Measurements from ENCODE around the gene GAS2L1.
A peak's percentile ranks its signal among the peaks of the same experiment; 100 is the strongest.

The GAS2L1 gene

GRCh38 chr22:29275819-29276565, 30.5 kb upstream of the GAS2L1 start:
- no peak for DNase-seq

GRCh38 chr22:29277927-29278326, 28.5 kb upstream of the GAS2L1 start:
- DNase-seq, result no peak

- no peak for DNase-seq
Observed at GRCh38 chr22:29284196-29284595, 22.3 kb upstream of the GAS2L1 start.

GRCh38 chr22:29288837-29289236, 17.6 kb upstream of the GAS2L1 start:
- no peak for DNase-seq

- DNase-seq, result no peak
Observed at GRCh38 chr22:29290061-29290460, 16.4 kb upstream of the GAS2L1 start.

GRCh38 chr22:29291215-29291614, 15.2 kb upstream of the GAS2L1 start:
- DNase-seq, result no peak

GRCh38 chr22:29292379-29292778, 14.1 kb upstream of the GAS2L1 start:
- DNase-seq, result no peak

- DNase-seq, result no peak
Observed at GRCh38 chr22:29298641-29299040, 7.8 kb upstream of the GAS2L1 start.

- DNase-seq, result no peak
Observed at GRCh38 chr22:29299136-29299900, 7.1 kb upstream of the GAS2L1 start.

GRCh38 chr22:29300467-29300806, 6.0 kb upstream of the GAS2L1 start:
- DNase-seq, result no peak

GRCh38 chr22:29300807-29301601, 5.4 kb upstream of the GAS2L1 start:
- no peak for DNase-seq

GRCh38 chr22:29301716-29302401, 4.6 kb upstream of the GAS2L1 start:
- DNase-seq, result no peak

GRCh38 chr22:29302402-29302680, 4.1 kb upstream of the GAS2L1 start:
- peak; percentile 65 for DNase-seq

- no peak for DNase-seq
Observed at GRCh38 chr22:29302681-29303465, 3.6 kb upstream of the GAS2L1 start.

- DNase-seq, result no peak
Observed at GRCh38 chr22:29305836-29306174, 645 bp upstream of the GAS2L1 start.

- DNase-seq, result peak; percentile 42
Observed at GRCh38 chr22:29306835-29307595, 565 bp downstream of the GAS2L1 start.

- DNase-seq, result no peak
Observed at GRCh38 chr22:29307596-29308147, 1.2 kb downstream of the GAS2L1 start.

GRCh38 chr22:29308148-29308790, 1.8 kb downstream of the GAS2L1 start:
- DNase-seq, result no peak

- DNase-seq, result no peak
Observed at GRCh38 chr22:29308791-29309262, 2.4 kb downstream of the GAS2L1 start.

GRCh38 chr22:29309332-29310064, 3.0 kb downstream of the GAS2L1 start:
- no peak for DNase-seq
